Ovary (tissue), 3 donors: ENCODE measurements around the gene EPX.

ENCODE experiments used
- CTCF ChIP-seq, 3 donors: fragments of 450-650 bp in 2 of 3; fragments of 200-600 bp in 1 of 3; IDR thresholded peaks; one replicate each; pipeline versions ENCODE4 v1.5.1 to v1.8.0; 2016 to 2022; ENCODE audit warnings: antibody characterized with exemption in 3 of 3, mild to moderate bottlenecking in 1 of 3
- EP300 ChIP-seq: sonication (generic); formaldehyde crosslinking; IDR thresholded peaks from one replicate; pipeline ENCODE4 v1.6.1; 2017; ENCODE audit warnings: antibody characterized with exemption
- donor health status: DM: no; HTN: no; CAD: no.

- TF ChIP-seq CTCF (IDR thresholded peaks at IDR 0.05) (no peak), EP300 (no peak)
These were observed 20.0 kb upstream of the EPX start for GRCh38 chr17:58172369-58173071.
